Calu3 (cell line): Measurements from ENCODE around the gene NMT1. TPM values are rescaled to one million over a fixed set of nuclear protein-coding genes. Genes with fewer than 3 reads are reported as not detected.

Source experiments
- BruUV-seq: library from RNA; stranded (reverse); fragments of 400-500 nt; replicated peaks from 2 replicates; lab custom pipeline; 2021; lab: Mats Ljungman, UMichigan
- CTCF ChIA-PET: fragments of 300-600 bp; sonication (Branson Sonifier 250); formaldehyde crosslinking; loops from one replicate; lab custom pipeline; 2022; ENCODE audit warnings: antibody characterized with exemption; lab: Charles Lee
- DNase-seq: peaks from one replicate; pipeline ENCODE4 v3.0.0; 2022
- H3K27ac Mint-ChIP-seq: one replicate; pipeline ENCODE4 v1.8.0; 2022; ENCODE audit warnings: mixed read lengths; ENCODE audit not compliant: unreplicated experiment
- H3K27me3 Mint-ChIP-seq: one replicate; pipeline ENCODE4 v1.8.0; 2022; ENCODE audit warnings: mixed read lengths; ENCODE audit not compliant: unreplicated experiment
- H3K36me3 Mint-ChIP-seq: one replicate; pipeline ENCODE4 v1.8.0; 2022; ENCODE audit warnings: mild to moderate bottlenecking, moderate library complexity, mixed read lengths; ENCODE audit not compliant: insufficient read depth, unreplicated experiment
- H3K4me1 Mint-ChIP-seq: one replicate; pipeline ENCODE4 v1.8.0; 2022; ENCODE audit warnings: mild to moderate bottlenecking, low read depth, mixed read lengths; ENCODE audit not compliant: unreplicated experiment
- H3K4me3 Mint-ChIP-seq: one replicate; pipeline ENCODE4 v1.8.0; 2022; ENCODE audit warnings: mild to moderate bottlenecking, low read depth, moderate library complexity, mixed read lengths; ENCODE audit not compliant: unreplicated experiment
- H3K9me3 Mint-ChIP-seq: one replicate; pipeline ENCODE4 v1.8.0; 2022; ENCODE audit warnings: low read depth, mixed read lengths; ENCODE audit not compliant: unreplicated experiment
- intact Hi-C: fragments of 100-400 bp; cut with micrococcal nuclease; formaldehyde crosslinking; loops from one replicate; pipeline ENCODE4 v1.10.0; 2022; ENCODE audit not compliant: unreplicated experiment
- total RNA-seq: library from RNA; stranded (reverse); gene quantifications from 2 replicates; pipeline ENCODE4 v1.2.3, GENCODE V29; 2022
- TF ChIP-seq, protein P1 (sequence below): fragments of 200-600 bp; IDR thresholded peaks from one replicate; pipeline ENCODE4 v1.8.0; 2022; ENCODE audit warnings: antibody characterized with exemption; ENCODE audit not compliant: unreplicated experiment

Gene NMT1
- total RNA-seq, 1 experiment from 2014 or later = 185 TPM

GRCh38 chr17:45101883-45102811 lies 41.0 kb downstream of the NMT1 start:
- H3K4me3 Mint-ChIP-seq = no peak overlapping the region
- BruUV-seq = no TSS peak
- H3K4me1 Mint-ChIP-seq = no peaks in the 10 kb centered on the region
- no peaks in the 10 kb centered on the region for H3K9me3 Mint-ChIP-seq
- intact Hi-C loops = no loop called here
- no peak overlapping the region for H3K27ac Mint-ChIP-seq
- no peak for DNase-seq
- TF ChIP-seq, protein P1, sequence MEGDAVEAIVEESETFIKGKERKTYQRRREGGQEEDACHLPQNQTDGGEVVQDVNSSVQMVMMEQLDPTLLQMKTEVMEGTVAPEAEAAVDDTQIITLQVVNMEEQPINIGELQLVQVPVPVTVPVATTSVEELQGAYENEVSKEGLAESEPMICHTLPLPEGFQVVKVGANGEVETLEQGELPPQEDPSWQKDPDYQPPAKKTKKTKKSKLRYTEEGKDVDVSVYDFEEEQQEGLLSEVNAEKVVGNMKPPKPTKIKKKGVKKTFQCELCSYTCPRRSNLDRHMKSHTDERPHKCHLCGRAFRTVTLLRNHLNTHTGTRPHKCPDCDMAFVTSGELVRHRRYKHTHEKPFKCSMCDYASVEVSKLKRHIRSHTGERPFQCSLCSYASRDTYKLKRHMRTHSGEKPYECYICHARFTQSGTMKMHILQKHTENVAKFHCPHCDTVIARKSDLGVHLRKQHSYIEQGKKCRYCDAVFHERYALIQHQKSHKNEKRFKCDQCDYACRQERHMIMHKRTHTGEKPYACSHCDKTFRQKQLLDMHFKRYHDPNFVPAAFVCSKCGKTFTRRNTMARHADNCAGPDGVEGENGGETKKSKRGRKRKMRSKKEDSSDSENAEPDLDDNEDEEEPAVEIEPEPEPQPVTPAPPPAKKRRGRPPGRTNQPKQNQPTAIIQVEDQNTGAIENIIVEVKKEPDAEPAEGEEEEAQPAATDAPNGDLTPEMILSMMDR = no peak
- CTCF ChIA-PET = no interaction called here
- H3K36me3 Mint-ChIP-seq = peaks cover 90% of the 10 kb centered on the region
- no peaks in the 10 kb centered on the region for H3K27me3 Mint-ChIP-seq

- H3K36me3 Mint-ChIP-seq = peaks cover 86% of the 10 kb centered on the region
- CTCF ChIA-PET = no interaction called here
- no peaks in the 10 kb centered on the region for H3K4me1 Mint-ChIP-seq
- H3K9me3 Mint-ChIP-seq = no peaks in the 10 kb centered on the region
- TF ChIP-seq, protein P1 = no peak
- DNase-seq = no peak
- no peaks in the 10 kb centered on the region for H3K27me3 Mint-ChIP-seq
- H3K4me3 Mint-ChIP-seq = no peak overlapping the region
- no peak overlapping the region for H3K27ac Mint-ChIP-seq
- no TSS peak for BruUV-seq
- intact Hi-C loops = no loop called here
Observed at GRCh38 chr17:45102856-45103255, 41.7 kb downstream of the NMT1 start.

DNA sequence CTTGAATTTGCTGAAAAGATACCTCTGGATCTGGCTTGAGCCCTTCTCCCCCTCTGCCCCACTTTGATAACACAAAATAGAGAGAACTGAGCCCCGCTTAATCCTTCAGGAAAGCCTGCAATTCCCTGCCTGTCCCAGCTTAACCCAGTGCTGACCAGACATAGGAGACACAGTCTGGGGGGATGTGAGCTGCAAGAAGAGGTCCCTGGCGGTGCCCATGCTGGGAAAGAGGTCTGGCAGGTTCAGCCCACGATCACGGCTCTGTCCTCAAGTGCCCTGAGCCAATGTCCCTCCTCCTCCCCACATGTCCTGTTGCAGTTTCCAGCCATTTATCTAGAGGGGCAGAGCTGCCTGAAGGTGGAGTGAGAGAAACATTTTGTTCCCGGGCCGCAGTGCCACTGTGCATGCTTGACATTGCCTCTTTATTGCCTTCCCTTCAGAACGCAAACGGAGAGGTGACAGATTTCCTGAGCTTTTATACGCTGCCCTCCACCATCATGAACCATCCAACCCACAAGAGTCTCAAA lies 42.2 kb downstream of the NMT1 start:
- peaks cover 85% of the 10 kb centered on the region for H3K36me3 Mint-ChIP-seq
- no peak for DNase-seq
- no peak overlapping the region for H3K4me3 Mint-ChIP-seq
- no TSS peak for BruUV-seq
- intact Hi-C loops = no loop called here
- no peaks in the 10 kb centered on the region for H3K4me1 Mint-ChIP-seq
- H3K27ac Mint-ChIP-seq = no peak overlapping the region
- no peaks in the 10 kb centered on the region for H3K27me3 Mint-ChIP-seq
- CTCF ChIA-PET = no interaction called here
- H3K9me3 Mint-ChIP-seq = no peaks in the 10 kb centered on the region
- TF ChIP-seq, protein P1 = no peak

DNA sequence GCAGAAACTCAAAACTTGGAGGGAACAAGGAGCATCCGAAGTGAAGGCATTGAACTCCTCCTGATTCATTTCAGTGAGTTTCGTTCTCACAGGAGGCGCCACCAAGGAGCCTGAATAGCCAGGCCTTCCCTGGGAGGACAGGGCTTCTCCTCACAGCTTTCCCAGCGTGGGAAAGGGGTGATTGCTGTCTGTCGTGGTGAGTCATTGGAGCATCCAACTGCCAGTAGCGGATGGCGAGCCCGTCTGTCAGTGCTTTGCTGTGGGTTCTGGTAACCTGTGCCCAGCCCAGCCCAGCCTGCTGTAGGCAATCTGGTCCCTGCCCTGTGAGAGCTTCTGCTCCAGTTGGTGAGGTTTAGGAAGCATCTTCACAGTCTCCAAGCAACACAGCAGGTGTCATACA lies 42.9 kb downstream of the NMT1 start:
- no peak for DNase-seq
- Mint-ChIP-seq H3K36me3 (peaks cover 84% of the 10 kb centered on the region), H3K4me3 (no peak overlapping the region), H3K27me3 (no peaks in the 10 kb centered on the region), H3K9me3 (no peaks in the 10 kb centered on the region), H3K4me1 (no peaks in the 10 kb centered on the region), H3K27ac (no peak overlapping the region)
- CTCF ChIA-PET = interaction anchor here (0.5 to 0.6 kb wide), 2 partner anchors 13 to 1071 kb away, joined by 3 read pairs; no protein-coding TSS in a partner anchor
- intact Hi-C loops = no loop called here
- no TSS peak for BruUV-seq
- TF ChIP-seq, protein P1 = no peak
